Measurements from ENCODE around the gene AQR.

The AQR gene

DNA sequence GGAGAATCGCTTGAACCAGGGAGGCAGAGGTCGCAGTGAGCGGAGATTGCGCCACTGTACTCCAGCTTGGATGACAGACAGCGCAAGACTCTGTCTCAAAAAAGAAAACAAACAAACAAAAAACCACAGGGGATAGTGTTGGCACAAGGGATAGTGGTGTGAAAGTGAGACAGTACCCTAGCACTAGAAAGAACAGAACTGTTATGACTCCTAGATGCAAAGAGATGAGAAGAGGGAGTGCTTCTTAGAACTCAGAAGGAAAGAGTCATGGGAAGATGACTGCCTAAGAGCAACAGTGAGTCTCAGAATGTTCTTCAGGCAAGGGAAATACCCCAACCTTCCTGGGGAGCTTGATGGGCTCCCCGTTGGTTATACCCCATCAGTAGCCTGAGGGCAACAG, 36.4 kb upstream of the AQR start:
- H3K4ac ChIP-seq (ENCODE audit: low read length) = no peak overlapping the region
- H3K4me2 ChIP-seq (ENCODE audit: insufficient read depth, low read length, poor library complexity, severe bottlenecking) = no peak overlapping the region
- no peaks in the 10 kb centered on the region for H3K27me3 ChIP-seq (ENCODE audit: control insufficient read depth in 3 of 3, insufficient read depth in 3 of 3, low read depth in 1 of 3, low read length in 3 of 3)
- no peak overlapping the region for H3K4me3 ChIP-seq (ENCODE audit: low read length in 2 of 2)
- no peak overlapping the region for H3K14ac ChIP-seq (ENCODE audit: low read length)
- no peak overlapping the region for H3K23ac ChIP-seq (ENCODE audit: low read depth, low read length, poor library complexity)
- no peak overlapping the region for H2BK15ac ChIP-seq (ENCODE audit: low read length)
- H3K4me1 ChIP-seq (ENCODE audit: control insufficient read depth in 2 of 2, insufficient read depth in 1 of 2, low read depth in 1 of 2, low read length in 2 of 2) = peaks cover 4 to 6% of the 10 kb centered on the region in 2 donors
- H2BK12ac ChIP-seq (ENCODE audit: low read length) = no peak overlapping the region
- no peaks in the 10 kb centered on the region for H3K9me3 ChIP-seq (replicated peaks in 1 of 2; ENCODE audit: control insufficient read depth in 2 of 2, insufficient read depth in 1 of 2, low read depth in 1 of 2, low read length in 2 of 2)
- H2BK5ac ChIP-seq (ENCODE audit: low read length) = no peak overlapping the region
- no peak overlapping the region for H4K8ac ChIP-seq (ENCODE audit: low read depth, low read length)
- no peak overlapping the region for H3K18ac ChIP-seq (ENCODE audit: low read length)
- H4K91ac ChIP-seq (ENCODE audit: low read depth, low read length, poor library complexity) = no peak overlapping the region
- peak overlapping the region; percentile 5 for H2AFZ ChIP-seq (ENCODE audit: low read length)
- no peaks in the 10 kb centered on the region for H3K79me1 ChIP-seq (ENCODE audit: low read depth, low read length)
- no peak overlapping the region for H3K27ac ChIP-seq (replicated peaks; ENCODE audit: low read length)
- H2AK5ac ChIP-seq (ENCODE audit: low read depth, low read length) = no peak overlapping the region
- no peak for DNase-seq (ENCODE audit: low spot score)
- no peak overlapping the region for H2BK120ac ChIP-seq (ENCODE audit: low read depth, low read length)
- H3K36me3 ChIP-seq (replicated peaks in 1 of 2; ENCODE audit: control insufficient read depth in 2 of 2, insufficient read depth in 2 of 2, low read length in 2 of 2) = no peaks in the 10 kb centered on the region
- H3K9ac ChIP-seq (ENCODE audit: low read depth, low read length, poor library complexity) = no peak overlapping the region
- no CpG with 5 or more reads among the region's 6 CpGs for WGBS, 2 donors (ENCODE audit: extremely low coverage in 2 of 2, insufficient read length in 2 of 2, insufficient replicate concordance in 1 of 2)

DNA sequence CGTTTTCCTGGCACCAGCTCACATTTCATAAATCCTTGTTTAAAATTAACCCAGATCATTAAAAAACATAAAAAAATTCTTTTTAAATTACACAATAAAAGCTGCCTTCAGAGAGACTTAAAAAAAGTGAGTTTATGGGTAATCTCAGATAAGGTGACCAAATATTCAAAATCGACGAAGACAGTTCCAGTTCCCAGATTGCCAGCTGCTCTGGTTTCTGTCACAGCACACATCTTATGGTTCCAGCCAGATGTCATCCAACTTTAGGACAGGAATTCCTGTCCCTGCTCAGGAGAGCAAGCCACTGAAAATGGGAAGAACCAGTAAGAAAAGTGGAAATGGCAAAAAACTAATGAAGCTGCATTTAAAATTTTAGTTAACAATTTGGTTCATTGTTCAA, 34.4 kb upstream of the AQR start:
- DNase-seq (ENCODE audit: low spot score) = no peak
- H4K8ac ChIP-seq (ENCODE audit: low read depth, low read length) = no peak overlapping the region
- H2AK5ac ChIP-seq (ENCODE audit: low read depth, low read length) = no peak overlapping the region
- H2AFZ ChIP-seq (ENCODE audit: low read length) = no peak overlapping the region
- no peak overlapping the region for H2BK120ac ChIP-seq (ENCODE audit: low read depth, low read length)
- H3K36me3 ChIP-seq (replicated peaks in 1 of 2; ENCODE audit: control insufficient read depth in 2 of 2, insufficient read depth in 2 of 2, low read length in 2 of 2) = no peaks in the 10 kb centered on the region
- no CpG with 5 or more reads among the region's 3 CpGs for whole genome bisulfite sequencing, 2 donors (ENCODE audit: extremely low coverage in 2 of 2, insufficient read length in 2 of 2, insufficient replicate concordance in 1 of 2)
- no peak overlapping the region for H4K91ac ChIP-seq (ENCODE audit: low read depth, low read length, poor library complexity)
- H2BK15ac ChIP-seq (ENCODE audit: low read length) = no peak overlapping the region
- H3K27ac ChIP-seq (replicated peaks; ENCODE audit: low read length) = no peak overlapping the region
- H3K14ac ChIP-seq (ENCODE audit: low read length) = no peak overlapping the region
- no peaks in the 10 kb centered on the region for H3K9me3 ChIP-seq (replicated peaks in 1 of 2; ENCODE audit: control insufficient read depth in 2 of 2, insufficient read depth in 1 of 2, low read depth in 1 of 2, low read length in 2 of 2)
- no peak overlapping the region for H2BK12ac ChIP-seq (ENCODE audit: low read length)
- H3K4ac ChIP-seq (ENCODE audit: low read length) = no peak overlapping the region
- no peak overlapping the region for H3K4me2 ChIP-seq (ENCODE audit: insufficient read depth, low read length, poor library complexity, severe bottlenecking)
- no peak overlapping the region for H3K4me3 ChIP-seq (ENCODE audit: low read length in 2 of 2)
- H3K27me3 ChIP-seq (ENCODE audit: control insufficient read depth in 3 of 3, insufficient read depth in 3 of 3, low read depth in 1 of 3, low read length in 3 of 3) = no peaks in the 10 kb centered on the region
- H2BK5ac ChIP-seq (ENCODE audit: low read length) = no peak overlapping the region
- no peaks in the 10 kb centered on the region for H3K79me1 ChIP-seq (ENCODE audit: low read depth, low read length)
- no peak overlapping the region for H3K9ac ChIP-seq (ENCODE audit: low read depth, low read length, poor library complexity)
- H3K18ac ChIP-seq (ENCODE audit: low read length) = no peak overlapping the region
- no peak overlapping the region for H3K23ac ChIP-seq (ENCODE audit: low read depth, low read length, poor library complexity)
- H3K4me1 ChIP-seq (ENCODE audit: control insufficient read depth in 2 of 2, insufficient read depth in 1 of 2, low read depth in 1 of 2, low read length in 2 of 2) = peaks cover 4 to 9% of the 10 kb centered on the region in 2 donors

DNA sequence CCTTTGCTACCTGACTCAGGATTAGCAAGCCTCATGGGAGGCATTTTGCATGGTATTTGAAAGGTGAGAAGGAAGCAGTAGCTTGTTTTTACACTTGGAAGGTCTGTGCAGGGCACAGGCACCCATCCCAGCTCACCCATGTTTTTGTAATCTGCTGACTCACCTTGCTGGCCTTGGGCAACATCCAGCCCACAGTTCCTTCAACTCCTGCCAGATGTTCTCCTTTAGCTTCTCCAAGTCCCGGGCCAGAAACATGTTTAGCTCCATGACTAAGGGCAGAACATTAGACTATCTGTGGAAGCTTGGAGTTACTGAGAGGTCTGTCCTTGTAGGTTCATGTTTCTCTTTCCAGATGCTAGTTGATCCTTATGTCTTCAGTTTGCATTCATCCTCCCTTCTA, 31.0 kb upstream of the AQR start:
- Histone ChIP-seq H3K4me3 (ENCODE audit: low read length in 2 of 2) (no peak overlapping the region), H3K4me1 (ENCODE audit: control insufficient read depth in 2 of 2, insufficient read depth in 1 of 2, low read depth in 1 of 2, low read length in 2 of 2) (peaks cover 4 to 9% of the 10 kb centered on the region in 2 donors), H3K4ac (ENCODE audit: low read length) (no peak overlapping the region), H3K9ac (ENCODE audit: low read depth, low read length, poor library complexity) (no peak overlapping the region), H3K27ac (replicated peaks; ENCODE audit: low read length) (no peak overlapping the region), H4K91ac (ENCODE audit: low read depth, low read length, poor library complexity) (no peak overlapping the region), H2BK12ac (ENCODE audit: low read length) (no peak overlapping the region), H2BK5ac (ENCODE audit: low read length) (no peak overlapping the region), H3K18ac (ENCODE audit: low read length) (no peak overlapping the region), H2BK120ac (ENCODE audit: low read depth, low read length) (no peak overlapping the region), H3K79me1 (ENCODE audit: low read depth, low read length) (no peaks in the 10 kb centered on the region), H3K4me2 (ENCODE audit: insufficient read depth, low read length, poor library complexity, severe bottlenecking) (no peak overlapping the region), H3K9me3 (replicated peaks in 1 of 2; ENCODE audit: control insufficient read depth in 2 of 2, insufficient read depth in 1 of 2, low read depth in 1 of 2, low read length in 2 of 2) (no peaks in the 10 kb centered on the region), H3K14ac (ENCODE audit: low read length) (no peak overlapping the region), H3K36me3 (replicated peaks in 1 of 2; ENCODE audit: control insufficient read depth in 2 of 2, insufficient read depth in 2 of 2, low read length in 2 of 2) (no peaks in the 10 kb centered on the region), H2AK5ac (ENCODE audit: low read depth, low read length) (no peak overlapping the region), H4K8ac (ENCODE audit: low read depth, low read length) (no peak overlapping the region), H2BK15ac (ENCODE audit: low read length) (no peak overlapping the region), H2AFZ (ENCODE audit: low read length) (no peak overlapping the region), H3K23ac (ENCODE audit: low read depth, low read length, poor library complexity) (no peak overlapping the region), H3K27me3 (ENCODE audit: control insufficient read depth in 3 of 3, insufficient read depth in 3 of 3, low read depth in 1 of 3, low read length in 3 of 3) (no peaks in the 10 kb centered on the region)
- WGBS, 2 donors (ENCODE audit: extremely low coverage in 2 of 2, insufficient read length in 2 of 2, insufficient replicate concordance in 1 of 2) = no CpG with 5 or more reads among the region's 1 CpG
- no peak for DNase-seq (ENCODE audit: low spot score)

DNA sequence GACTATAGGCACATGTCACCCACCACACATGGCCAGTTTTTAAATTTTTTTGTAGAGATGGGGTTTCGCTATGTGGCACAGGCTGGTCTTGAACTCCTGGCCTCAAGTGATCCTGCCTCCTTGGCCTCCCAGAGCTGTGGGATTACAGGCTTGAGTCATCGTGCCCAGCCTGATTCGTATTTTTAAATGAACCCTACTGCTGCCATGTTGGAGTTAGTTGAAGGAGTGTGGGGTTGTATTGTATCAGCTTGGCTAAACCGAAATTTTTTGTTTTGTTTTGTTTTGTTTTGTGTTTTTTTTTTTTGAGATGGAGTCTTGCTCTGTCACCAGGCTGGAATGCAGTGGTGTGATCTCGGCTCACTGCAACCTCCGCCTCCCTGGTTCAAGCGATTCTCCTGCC, 30.4 kb upstream of the AQR start:
- Histone ChIP-seq H3K27ac (replicated peaks; ENCODE audit: low read length) (no peak overlapping the region), H4K8ac (ENCODE audit: low read depth, low read length) (no peak overlapping the region), H2BK15ac (ENCODE audit: low read length) (no peak overlapping the region), H3K4ac (ENCODE audit: low read length) (no peak overlapping the region), H2BK120ac (ENCODE audit: low read depth, low read length) (no peak overlapping the region), H3K23ac (ENCODE audit: low read depth, low read length, poor library complexity) (no peak overlapping the region), H3K4me2 (ENCODE audit: insufficient read depth, low read length, poor library complexity, severe bottlenecking) (no peak overlapping the region), H3K4me1 (ENCODE audit: control insufficient read depth in 2 of 2, insufficient read depth in 1 of 2, low read depth in 1 of 2, low read length in 2 of 2) (peaks cover 5 to 9% of the 10 kb centered on the region in 2 donors), H3K14ac (ENCODE audit: low read length) (no peak overlapping the region), H3K9me3 (replicated peaks in 1 of 2; ENCODE audit: control insufficient read depth in 2 of 2, insufficient read depth in 1 of 2, low read depth in 1 of 2, low read length in 2 of 2) (no peaks in the 10 kb centered on the region), H3K18ac (ENCODE audit: low read length) (no peak overlapping the region), H3K27me3 (ENCODE audit: control insufficient read depth in 3 of 3, insufficient read depth in 3 of 3, low read depth in 1 of 3, low read length in 3 of 3) (no peaks in the 10 kb centered on the region), H3K9ac (ENCODE audit: low read depth, low read length, poor library complexity) (no peak overlapping the region), H4K91ac (ENCODE audit: low read depth, low read length, poor library complexity) (no peak overlapping the region), H2BK5ac (ENCODE audit: low read length) (no peak overlapping the region), H3K4me3 (ENCODE audit: low read length in 2 of 2) (no peak overlapping the region), H3K36me3 (replicated peaks in 1 of 2; ENCODE audit: control insufficient read depth in 2 of 2, insufficient read depth in 2 of 2, low read length in 2 of 2) (no peaks in the 10 kb centered on the region), H2AK5ac (ENCODE audit: low read depth, low read length) (no peak overlapping the region), H3K79me1 (ENCODE audit: low read depth, low read length) (no peaks in the 10 kb centered on the region), H2AFZ (ENCODE audit: low read length) (no peak overlapping the region), H2BK12ac (ENCODE audit: low read length) (no peak overlapping the region)
- DNase-seq (ENCODE audit: low spot score) = no peak
- 100% methylated on average over 1 of the region's 7 CpGs; no CpG with 5 or more reads in 1 of the 2 donors for WGBS, 2 donors (ENCODE audit: extremely low coverage in 2 of 2, insufficient read length in 2 of 2, insufficient replicate concordance in 1 of 2)

Data from neuronal stem cell (in vitro differentiated cells).